ENCODE measurements around the gene NUP93.

GRCh38 chr16:56894331-56894917, 164.5 kb downstream of the NUP93 start:
- TF ChIP-seq CTCF (IDR thresholded peaks at IDR 0.05; ENCODE audit: poor library complexity, severe bottlenecking) (no peak), TAF1 (IDR thresholded peaks at IDR 0.05; ENCODE audit: low read depth) (no peak), EZH2 (IDR thresholded peaks at IDR 0.05; ENCODE audit: borderline replicate concordance, insufficient read depth, low read length, poor library complexity, severe bottlenecking) (no peak), EP300 (conservative IDR thresholded peaks at IDR 0.05; ENCODE audit: poor library complexity, severe bottlenecking) (no peak), POLR2AphosphoS5 (IDR thresholded peaks at IDR 0.05) (no peak), REST (IDR thresholded peaks at IDR 0.05; ENCODE audit: borderline replicate concordance) (no peak), RAD21 (conservative IDR thresholded peaks at IDR 0.05) (no peak), SMC3 (conservative IDR thresholded peaks at IDR 0.05; ENCODE audit: poor library complexity) (no peak), MXI1 (conservative IDR thresholded peaks at IDR 0.05; ENCODE audit: poor library complexity, severe bottlenecking) (no peak)
